GM21360 (cell line): ENCODE measurements around the gene SEC62.

Experiments
- ATAC-seq: cut with Tn5 transposase; IDR thresholded peaks from one replicate; pipeline ENCODE4 v1.9.1; 2021; ENCODE audit warnings: mild to moderate bottlenecking, moderate library complexity; ENCODE audit not compliant: unreplicated experiment

SEC62 gene

GRCh38 chr3:169966951-169967915 is 626 bp downstream of the SEC62 start:
- peak; percentile 22 for ATAC-seq

GRCh38 chr3:169968224-169968885 is 1.7 kb downstream of the SEC62 start:
- ATAC-seq, result no peak

GRCh38 chr3:169969174-169970095 is 2.8 kb downstream of the SEC62 start:
- ATAC-seq, result no peak

GRCh38 chr3:169970847-169971246 is 4.2 kb downstream of the SEC62 start:
- no peak for ATAC-seq

- no peak for ATAC-seq
These were observed 4.9 kb downstream of the SEC62 start for GRCh38 chr3:169971522-169971921.

GRCh38 chr3:169980055-169980454 is 13.4 kb downstream of the SEC62 start:
- no peak for ATAC-seq

- no peak for ATAC-seq
These were observed 17.7 kb downstream of the SEC62 start for GRCh38 chr3:169984292-169984691.

GRCh38 chr3:169990431-169990830 is 23.8 kb downstream of the SEC62 start:
- no peak for ATAC-seq

GRCh38 chr3:169992156-169992555 is 25.5 kb downstream of the SEC62 start:
- ATAC-seq, result no peak

GRCh38 chr3:169992781-169993180 is 26.2 kb downstream of the SEC62 start:
- ATAC-seq, result no peak

GRCh38 chr3:169993761-169994160 is 27.2 kb downstream of the SEC62 start:
- no peak for ATAC-seq

GRCh38 chr3:169996063-169996462 is 29.5 kb downstream of the SEC62 start:
- no peak for ATAC-seq

- peak; percentile 29 for ATAC-seq
These were observed 32.1 kb downstream of the SEC62 start for GRCh38 chr3:169998668-169999131.

GRCh38 chr3:169999433-169999832 is 32.8 kb downstream of the SEC62 start:
- ATAC-seq, result peak; percentile 94

GRCh38 chr3:170000051-170000450 is 33.4 kb downstream of the SEC62 start:
- no peak for ATAC-seq

GRCh38 chr3:170002231-170002630 is 35.6 kb downstream of the SEC62 start:
- ATAC-seq, result no peak

- ATAC-seq, result no peak
These were observed 36.3 kb downstream of the SEC62 start for GRCh38 chr3:170002879-170003278.

- ATAC-seq, result no peak
These were observed 37.3 kb downstream of the SEC62 start for GRCh38 chr3:170003881-170004356.

GRCh38 chr3:170007031-170007663 is 40.5 kb downstream of the SEC62 start:
- peak; percentile 71 for ATAC-seq

- no peak for ATAC-seq
These were observed 43.9 kb downstream of the SEC62 start for GRCh38 chr3:170010498-170010897.
